RWPE2 (cell line): Measurements from ENCODE around the gene POGZ.

Source experiments
- ATAC-seq: fragments of 200-7000 bp; cut with Tn5 transposase; 3 replicates; pipeline ENCODE4 v1.9.1; 2021; ENCODE audit warnings: low read depth
- DNase-seq: peaks from one replicate; pipeline ENCODE4 v3.0.0-alpha.2; 2020; ENCODE audit warnings: low spot score
- H3K27ac ChIP-seq: fragments of 450-650 bp; 2 replicates; pipeline ENCODE4 v1.5.1; 2017; ENCODE audit warnings: mild to moderate bottlenecking; ENCODE audit not compliant: poor library complexity, severe bottlenecking
- H3K27me3 ChIP-seq: fragments of 250-450 bp; sonication (Bioruptor Pico); 2 replicates; pipeline ENCODE4 v1.5.1; 2021; ENCODE audit warnings: mild to moderate bottlenecking, moderate library complexity; ENCODE audit not compliant: insufficient read depth, poor library complexity, severe bottlenecking
- H3K36me3 ChIP-seq: fragments of 250-450 bp; sonication (Bioruptor Pico); 2 replicates; pipeline ENCODE4 v1.5.1; 2020; ENCODE audit warnings: low read depth, mild to moderate bottlenecking, moderate library complexity
- H3K4me1 ChIP-seq: fragments of 250-450 bp; sonication (Bioruptor Pico); 2 replicates; pipeline ENCODE4 v1.5.1; 2021; ENCODE audit warnings: mild to moderate bottlenecking, moderate library complexity; ENCODE audit not compliant: insufficient read depth, poor library complexity, severe bottlenecking
- H3K4me3 ChIP-seq: fragments of 250-450 bp; sonication (Bioruptor Pico); 2 replicates; pipeline ENCODE4 v1.5.1; 2021; ENCODE audit warnings: mild to moderate bottlenecking, moderate library complexity; ENCODE audit not compliant: severe bottlenecking
- H3K9me3 ChIP-seq: fragments of 250-450 bp; sonication (Bioruptor Pico); 2 replicates; pipeline ENCODE4 v1.5.1; 2021; ENCODE audit warnings: mild to moderate bottlenecking, moderate library complexity; ENCODE audit not compliant: severe bottlenecking
- TF ChIP-seq, protein P1 (sequence below): fragments of 450-650 bp; IDR thresholded peaks from one replicate; pipeline ENCODE4 v1.5.1; 2017; ENCODE audit warnings: mild to moderate bottlenecking, moderate library complexity; ENCODE audit not compliant: poor library complexity, severe bottlenecking

POGZ gene

DNA sequence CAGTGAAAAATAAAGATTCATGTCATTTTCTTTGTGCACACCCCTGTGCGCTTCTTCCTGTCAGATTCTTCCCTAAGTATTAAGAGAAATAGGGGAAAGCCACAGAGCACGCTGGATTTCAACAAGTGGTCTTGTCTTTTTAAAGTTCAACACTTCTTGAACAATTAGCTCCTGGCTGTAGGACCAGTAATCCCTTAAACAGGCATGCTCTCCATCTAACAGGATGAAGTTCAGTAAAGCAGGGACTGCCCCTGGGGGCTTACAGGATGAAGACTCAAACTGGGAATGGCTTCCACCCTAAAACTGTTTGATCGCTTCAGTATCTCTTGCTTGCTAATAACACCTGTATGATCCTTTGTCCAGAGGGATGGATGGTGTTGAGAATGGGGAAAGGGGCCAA lies 55.7 kb downstream of the POGZ start:
- DNase-seq (no peak), ATAC-seq (no peak)
- TF ChIP-seq, protein P1, sequence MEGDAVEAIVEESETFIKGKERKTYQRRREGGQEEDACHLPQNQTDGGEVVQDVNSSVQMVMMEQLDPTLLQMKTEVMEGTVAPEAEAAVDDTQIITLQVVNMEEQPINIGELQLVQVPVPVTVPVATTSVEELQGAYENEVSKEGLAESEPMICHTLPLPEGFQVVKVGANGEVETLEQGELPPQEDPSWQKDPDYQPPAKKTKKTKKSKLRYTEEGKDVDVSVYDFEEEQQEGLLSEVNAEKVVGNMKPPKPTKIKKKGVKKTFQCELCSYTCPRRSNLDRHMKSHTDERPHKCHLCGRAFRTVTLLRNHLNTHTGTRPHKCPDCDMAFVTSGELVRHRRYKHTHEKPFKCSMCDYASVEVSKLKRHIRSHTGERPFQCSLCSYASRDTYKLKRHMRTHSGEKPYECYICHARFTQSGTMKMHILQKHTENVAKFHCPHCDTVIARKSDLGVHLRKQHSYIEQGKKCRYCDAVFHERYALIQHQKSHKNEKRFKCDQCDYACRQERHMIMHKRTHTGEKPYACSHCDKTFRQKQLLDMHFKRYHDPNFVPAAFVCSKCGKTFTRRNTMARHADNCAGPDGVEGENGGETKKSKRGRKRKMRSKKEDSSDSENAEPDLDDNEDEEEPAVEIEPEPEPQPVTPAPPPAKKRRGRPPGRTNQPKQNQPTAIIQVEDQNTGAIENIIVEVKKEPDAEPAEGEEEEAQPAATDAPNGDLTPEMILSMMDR = no peak
- Histone ChIP-seq H3K4me3 (no peak overlapping the region), H3K4me1 (peaks cover 3% of the 10 kb centered on the region), H3K27ac (no peak overlapping the region), H3K36me3 (peaks cover 80% of the 10 kb centered on the region), H3K9me3 (no peaks in the 10 kb centered on the region), H3K27me3 (no peaks in the 10 kb centered on the region)

DNA sequence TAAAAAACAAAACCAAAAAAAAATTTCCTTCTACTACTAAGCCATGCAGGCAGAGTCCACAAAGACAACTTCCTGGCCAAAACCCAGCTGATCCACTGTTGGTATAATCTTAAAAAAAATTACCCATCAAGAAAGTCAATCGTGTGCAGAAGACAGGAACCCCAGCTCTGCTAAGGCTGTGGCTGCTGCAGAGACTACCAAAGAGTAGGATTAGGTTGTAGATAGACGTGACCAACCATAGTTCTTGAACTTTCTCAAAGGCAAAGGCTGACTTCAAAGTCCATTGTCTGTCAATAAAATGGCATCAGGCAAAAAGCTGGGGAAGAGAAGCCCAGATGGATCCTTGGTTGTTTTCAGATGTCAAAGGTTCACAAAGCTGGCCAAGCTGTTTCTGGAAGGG lies 56.5 kb downstream of the POGZ start:
- peaks cover 74% of the 10 kb centered on the region for H3K36me3 ChIP-seq
- TF ChIP-seq, protein P1 = no peak
- ATAC-seq (no peak), DNase-seq (no peak)
- no peak overlapping the region for H3K4me3 ChIP-seq
- peaks cover 3% of the 10 kb centered on the region for H3K4me1 ChIP-seq
- H3K27me3 ChIP-seq = no peaks in the 10 kb centered on the region
- H3K27ac ChIP-seq = no peak overlapping the region
- H3K9me3 ChIP-seq = no peaks in the 10 kb centered on the region

DNA sequence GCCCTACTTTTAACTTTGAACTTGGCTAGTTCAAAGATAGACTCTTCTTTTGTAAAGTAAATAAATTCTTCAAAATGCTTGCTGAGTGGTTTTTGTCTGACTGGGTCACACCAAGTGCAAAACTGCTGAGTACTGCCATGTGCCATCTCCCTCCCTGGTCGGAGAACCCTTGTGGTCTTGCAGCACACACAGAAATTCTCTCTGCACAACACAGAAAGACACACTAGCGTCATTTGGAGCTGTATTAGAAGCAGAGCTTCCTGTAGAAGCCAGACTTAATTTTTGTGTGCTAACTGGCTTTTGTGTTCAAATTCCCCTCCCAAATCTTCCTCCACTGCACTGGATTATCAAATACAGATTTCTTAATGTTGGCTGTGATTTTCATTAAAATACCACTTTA lies 57.4 kb downstream of the POGZ start:
- DNase-seq = no peak
- H3K36me3 ChIP-seq = peaks cover 65% of the 10 kb centered on the region
- no peaks in the 10 kb centered on the region for H3K9me3 ChIP-seq
- ATAC-seq = no peak
- H3K4me3 ChIP-seq = no peak overlapping the region
- no peak overlapping the region for H3K27ac ChIP-seq
- TF ChIP-seq, protein P1 = no peak
- H3K4me1 ChIP-seq = peaks cover 3% of the 10 kb centered on the region
- no peaks in the 10 kb centered on the region for H3K27me3 ChIP-seq

DNA sequence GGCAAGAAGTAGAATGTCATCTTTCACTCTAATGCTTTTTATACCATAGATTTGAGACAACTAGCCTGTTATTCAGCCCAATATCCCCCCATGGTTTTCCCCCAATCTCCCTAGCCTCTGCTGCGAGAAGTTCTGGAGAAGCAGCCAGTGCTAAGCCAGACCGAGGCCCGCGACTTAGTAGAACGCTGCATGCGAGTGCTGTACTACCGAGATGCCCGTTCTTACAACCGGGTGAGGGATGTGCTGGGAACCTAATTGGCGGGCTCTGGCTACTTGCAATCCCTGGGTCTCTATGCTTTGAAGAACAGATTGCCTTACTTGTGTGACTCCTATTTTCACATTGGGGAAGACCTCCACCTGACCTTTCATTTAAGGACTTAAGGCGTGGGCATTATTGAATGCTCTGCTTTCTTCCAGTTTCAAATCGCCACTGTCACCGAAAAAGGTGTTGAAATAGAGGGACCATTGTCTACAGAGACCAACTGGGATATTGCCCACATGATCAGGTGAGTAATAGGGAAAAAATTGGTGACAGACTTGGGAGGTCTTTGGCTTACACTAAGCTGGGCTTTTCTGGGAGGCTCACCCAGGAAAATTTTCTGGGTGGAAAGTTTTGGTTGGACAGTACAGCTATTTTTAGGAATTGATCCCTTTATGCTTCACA lies 58.0 kb downstream of the POGZ start:
- no peak overlapping the region for H3K4me3 ChIP-seq
- TF ChIP-seq, protein P1 = no peak

More for the DNA sequence above, 58.0 kb downstream of the POGZ start:
- Histone ChIP-seq H3K27me3 (no peaks in the 10 kb centered on the region), H3K27ac (no peak overlapping the region), H3K9me3 (no peaks in the 10 kb centered on the region), H3K4me1 (peaks cover 3% of the 10 kb centered on the region), H3K36me3 (peaks cover 59% of the 10 kb centered on the region)
- DNase-seq = no peak
- ATAC-seq = no peak
